Activated naive CD8-positive, alpha-beta T cell treated with anti-CD3 and anti-CD28 coated beads, Interleukin-2, amount 10 ng/mL, durations not matched to agents 7 days and 5 days (primary cell): ENCODE results near the gene ESYT3. TPM values are rescaled to one million over a fixed set of nuclear protein-coding genes. Genes with fewer than 3 reads are reported as not detected.
"Not testable (repeated sequence)": the region's sequence is repeated elsewhere in the genome, so short reads cannot be mapped to it uniquely, and the experiment has no call there.

Experiments used
- ATAC-seq: fragments of 150-1000 bp; cut with Tn5 transposase; one replicate; pipeline ENCODE4 v1.10.0; 2021; ENCODE audit warnings: low read depth, moderate library complexity
- POLR2A ChIA-PET: fragments of 350-600 bp; sonication (Branson Sonifier 250); formaldehyde crosslinking; loops from one replicate; lab custom pipeline; 2021; ENCODE audit warnings: antibody characterized with exemption; lab: Charles Lee
- DNase-seq: peaks from one replicate; pipeline ENCODE4 v3.0.0; 2021
- H3K27ac Mint-ChIP-seq: one replicate; pipeline ENCODE4 v1.8.0; 2022; ENCODE audit warnings: mild to moderate bottlenecking, mixed read lengths
- H3K27me3 Mint-ChIP-seq: one replicate; pipeline ENCODE4 v1.8.0; 2022; ENCODE audit warnings: mild to moderate bottlenecking, moderate library complexity, mixed read lengths
- H3K36me3 Mint-ChIP-seq: one replicate; pipeline ENCODE4 v1.8.0; 2021; ENCODE audit warnings: mild to moderate bottlenecking, mixed read lengths
- H3K4me1 Mint-ChIP-seq: one replicate; pipeline ENCODE4 v1.8.0; 2021; ENCODE audit warnings: mixed read lengths
- H3K4me3 Mint-ChIP-seq: one replicate; pipeline ENCODE4 v1.8.0; 2022; ENCODE audit warnings: mild to moderate bottlenecking, moderate library complexity, mixed read lengths
- H3K9me3 Mint-ChIP-seq: one replicate; pipeline ENCODE4 v1.8.0; 2021; ENCODE audit warnings: mixed read lengths
- total RNA-seq, 2 experiments: library from RNA; stranded (reverse); gene quantifications; one replicate each; pipeline ENCODE4 v1.2.3, GENCODE V29; 2021

The ESYT3 gene
- total RNA-seq, 2 experiments from 2014 or later: 0.19 to 0.26 TPM

- H3K4me3 Mint-ChIP-seq, DNase-seq, H3K36me3 Mint-ChIP-seq, H3K4me1 Mint-ChIP-seq, ATAC-seq, POLR2A ChIA-PET, H3K27ac Mint-ChIP-seq: not testable (repeated sequence)
- Mint-ChIP-seq H3K27me3 (peaks cover 11% of the 10 kb centered on the region), H3K9me3 (peaks cover 31% of the 10 kb centered on the region)
Observed at GRCh38 chr3:138486580-138486979, 52.2 kb downstream of the ESYT3 start.

DNA sequence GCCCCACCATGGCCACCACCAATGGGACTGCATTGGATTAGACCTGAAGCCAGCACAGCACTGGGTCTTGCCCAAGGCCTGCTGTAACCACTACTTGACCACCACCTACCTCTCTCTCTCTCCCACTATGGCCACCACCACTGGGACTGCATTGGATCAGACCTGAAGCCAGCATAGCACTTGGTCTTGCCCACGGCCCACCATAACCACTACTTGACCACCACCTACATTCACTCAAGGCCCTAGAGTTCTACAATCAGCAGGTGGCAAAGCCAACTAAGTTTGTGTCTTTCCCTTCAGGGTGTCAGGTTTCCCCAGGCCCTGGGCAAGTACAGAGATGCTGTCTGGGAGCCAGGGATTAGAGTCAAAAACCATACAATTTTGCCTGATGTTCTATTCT lies 57.6 kb downstream of the ESYT3 start:
- H3K27ac Mint-ChIP-seq: no peak overlapping the region
- POLR2A ChIA-PET: no interaction called here
- H3K9me3 Mint-ChIP-seq: peaks cover 21% of the 10 kb centered on the region
- DNase-seq (no peak), ATAC-seq (no peak)
- H3K4me3 Mint-ChIP-seq: no peak overlapping the region
- H3K36me3 Mint-ChIP-seq: peaks cover 18% of the 10 kb centered on the region
- peaks cover 2% of the 10 kb centered on the region for H3K4me1 Mint-ChIP-seq
- H3K27me3 Mint-ChIP-seq: peaks cover 5% of the 10 kb centered on the region

GRCh38 chr3:138492980-138493675 lies 58.7 kb downstream of the ESYT3 start:
- H3K36me3 Mint-ChIP-seq: peaks cover 16% of the 10 kb centered on the region
- DNase-seq (no peak), ATAC-seq (no peak)
- no peak overlapping the region for H3K4me3 Mint-ChIP-seq
- POLR2A ChIA-PET: no interaction called here
- H3K27me3 Mint-ChIP-seq: peaks cover 3% of the 10 kb centered on the region
- H3K4me1 Mint-ChIP-seq: peaks cover 2% of the 10 kb centered on the region
- no peak overlapping the region for H3K27ac Mint-ChIP-seq
- H3K9me3 Mint-ChIP-seq: peaks cover 12% of the 10 kb centered on the region

DNA sequence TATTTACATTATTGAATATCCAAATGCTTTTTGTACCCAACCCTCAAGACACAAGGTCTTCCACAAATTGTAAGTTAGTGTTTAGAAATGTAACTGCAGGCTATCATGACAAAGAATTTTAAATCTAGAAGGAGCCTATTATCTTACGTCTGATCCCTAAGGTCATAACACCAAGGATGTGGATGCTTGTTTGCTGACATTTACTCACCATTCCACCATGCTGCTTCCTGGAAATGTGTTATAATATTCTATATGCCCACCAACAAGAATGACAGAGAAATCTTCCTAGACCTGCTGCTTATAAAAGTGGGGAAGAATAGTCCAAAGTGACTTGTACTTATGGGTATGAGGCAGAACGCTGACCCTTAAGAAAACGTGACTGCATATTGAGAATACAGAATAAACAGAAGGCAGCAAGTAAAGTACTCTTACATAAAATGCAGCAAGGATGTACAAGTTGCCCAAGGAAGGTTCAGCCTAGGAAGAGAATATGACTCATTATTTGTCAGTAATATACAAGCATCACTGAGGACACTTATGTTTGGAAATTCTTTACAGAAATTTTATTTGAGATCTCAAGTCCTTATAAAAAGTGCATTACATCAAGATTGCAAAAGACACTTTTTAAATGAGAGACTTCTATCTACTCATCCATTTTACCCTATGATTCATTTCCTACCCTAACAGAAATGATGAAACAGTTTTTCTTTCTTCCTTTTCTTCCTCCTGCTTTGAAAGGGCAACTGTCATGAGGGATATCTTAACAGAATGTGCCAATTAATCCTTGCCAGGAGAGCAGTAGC lies 59.6 kb downstream of the ESYT3 start:
- ATAC-seq (no peak), DNase-seq (no peak)
- peaks cover 8% of the 10 kb centered on the region for H3K9me3 Mint-ChIP-seq
- H3K36me3 Mint-ChIP-seq: peaks cover 14% of the 10 kb centered on the region
- H3K27me3 Mint-ChIP-seq: peaks cover 3% of the 10 kb centered on the region
- H3K27ac Mint-ChIP-seq: no peak overlapping the region
- no peak overlapping the region for H3K4me3 Mint-ChIP-seq
- H3K4me1 Mint-ChIP-seq: peaks cover 2% of the 10 kb centered on the region
- POLR2A ChIA-PET: no interaction called here

DNA sequence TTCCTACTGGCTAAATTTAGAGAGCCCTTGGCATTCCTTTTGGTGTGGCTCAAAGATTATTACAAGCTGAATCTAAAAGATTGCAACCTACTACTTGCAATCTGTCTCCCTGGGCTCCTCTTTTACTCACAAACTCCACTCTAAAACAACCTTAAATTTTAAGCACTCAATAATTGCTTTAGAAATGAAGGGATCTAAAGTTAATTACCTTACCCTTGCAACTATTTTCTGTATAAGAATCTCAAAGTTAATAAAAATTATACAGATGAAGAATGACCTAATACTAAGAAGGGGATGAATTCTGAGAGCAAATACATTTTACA lies 60.2 kb downstream of the ESYT3 start:
- H3K36me3 Mint-ChIP-seq: peaks cover 15% of the 10 kb centered on the region
- DNase-seq (no peak), ATAC-seq (no peak)
- POLR2A ChIA-PET: no interaction called here
- H3K27ac Mint-ChIP-seq: no peak overlapping the region
- peaks cover 2% of the 10 kb centered on the region for H3K4me1 Mint-ChIP-seq
- H3K4me3 Mint-ChIP-seq: no peak overlapping the region
- peaks cover 5% of the 10 kb centered on the region for H3K9me3 Mint-ChIP-seq
- H3K27me3 Mint-ChIP-seq: peaks cover 3% of the 10 kb centered on the region

GRCh38 chr3:138495638-138496037 lies 61.2 kb downstream of the ESYT3 start:
- H3K27me3 Mint-ChIP-seq, H3K4me1 Mint-ChIP-seq, ATAC-seq, DNase-seq, H3K27ac Mint-ChIP-seq, H3K9me3 Mint-ChIP-seq, H3K4me3 Mint-ChIP-seq, POLR2A ChIA-PET: not testable (repeated sequence)
- H3K36me3 Mint-ChIP-seq: peaks cover 19% of the 10 kb centered on the region

- no peak overlapping the region for H3K27ac Mint-ChIP-seq
- H3K27me3 Mint-ChIP-seq: no peaks in the 10 kb centered on the region
- POLR2A ChIA-PET: no interaction called here
- H3K4me1 Mint-ChIP-seq: peaks cover 2% of the 10 kb centered on the region
- ATAC-seq (no peak), DNase-seq (no peak)
- peaks cover 2% of the 10 kb centered on the region for H3K9me3 Mint-ChIP-seq
- H3K36me3 Mint-ChIP-seq: peaks cover 17% of the 10 kb centered on the region
- H3K4me3 Mint-ChIP-seq: no peak overlapping the region
Observed at GRCh38 chr3:138496436-138496835, 62.0 kb downstream of the ESYT3 start.

DNA sequence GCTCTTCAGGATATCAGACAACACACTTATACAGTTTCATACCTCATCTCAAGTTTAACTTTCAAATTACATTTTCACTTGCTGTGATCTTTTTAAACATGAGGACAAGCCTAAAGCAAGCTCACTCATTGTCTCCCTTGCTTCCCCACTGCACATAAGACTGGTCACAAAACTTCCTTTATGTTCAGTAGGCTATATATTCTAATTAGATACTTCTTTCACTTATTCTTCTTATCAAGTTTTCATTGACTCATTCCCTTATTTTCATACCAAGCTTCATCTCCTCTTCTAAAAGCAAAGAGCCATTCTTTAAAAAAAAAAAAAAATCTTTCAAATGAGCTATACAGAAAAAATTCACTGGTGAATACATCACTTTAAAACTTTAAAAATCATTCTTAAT lies 62.6 kb downstream of the ESYT3 start:
- POLR2A ChIA-PET: no interaction called here
- DNase-seq: no peak

DNA sequence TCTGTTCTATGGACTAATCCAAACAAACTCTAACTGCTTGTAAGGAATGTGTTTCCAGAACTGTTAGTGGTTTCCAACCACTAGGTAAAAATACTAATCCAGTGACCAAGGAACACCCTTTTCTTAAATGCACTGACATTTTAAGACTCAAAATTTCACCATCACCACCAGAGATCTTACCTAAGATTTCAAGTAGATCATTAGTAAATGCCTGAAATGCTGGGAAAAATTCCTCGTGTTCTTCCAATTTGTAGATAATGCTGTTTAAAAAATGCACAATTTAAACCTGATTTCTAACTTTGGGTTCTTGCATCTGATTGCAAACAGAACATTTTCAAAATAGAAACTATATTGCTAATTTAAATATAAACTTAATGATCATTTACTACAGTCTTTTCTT lies 63.4 kb downstream of the ESYT3 start:
- no peaks in the 10 kb centered on the region for H3K27me3 Mint-ChIP-seq
- no peak for ATAC-seq
- H3K4me3 Mint-ChIP-seq: no peak overlapping the region
- peaks cover 2% of the 10 kb centered on the region for H3K4me1 Mint-ChIP-seq
- DNase-seq: no peak
- H3K27ac Mint-ChIP-seq: no peak overlapping the region
- peaks cover 17% of the 10 kb centered on the region for H3K36me3 Mint-ChIP-seq
- H3K9me3 Mint-ChIP-seq: peaks cover 1% of the 10 kb centered on the region
- POLR2A ChIA-PET: no interaction called here

More for the DNA sequence above, 62.6 kb downstream of the ESYT3 start:
- Mint-ChIP-seq H3K27me3 (no peaks in the 10 kb centered on the region), H3K27ac (no peak overlapping the region), H3K36me3 (peaks cover 16% of the 10 kb centered on the region), H3K4me1 (peaks cover 2% of the 10 kb centered on the region), H3K9me3 (peaks cover 1% of the 10 kb centered on the region), H3K4me3 (no peak overlapping the region)
- ATAC-seq: no peak

- DNase-seq (no peak), ATAC-seq (no peak)
- Mint-ChIP-seq H3K9me3 (no peaks in the 10 kb centered on the region), H3K36me3 (peaks cover 11% of the 10 kb centered on the region), H3K4me3 (no peak overlapping the region), H3K27ac (no peak overlapping the region), H3K4me1 (peaks cover 2% of the 10 kb centered on the region), H3K27me3 (no peaks in the 10 kb centered on the region)
- POLR2A ChIA-PET: no interaction called here
Observed at GRCh38 chr3:138498991-138499390, 64.6 kb downstream of the ESYT3 start.

DNA sequence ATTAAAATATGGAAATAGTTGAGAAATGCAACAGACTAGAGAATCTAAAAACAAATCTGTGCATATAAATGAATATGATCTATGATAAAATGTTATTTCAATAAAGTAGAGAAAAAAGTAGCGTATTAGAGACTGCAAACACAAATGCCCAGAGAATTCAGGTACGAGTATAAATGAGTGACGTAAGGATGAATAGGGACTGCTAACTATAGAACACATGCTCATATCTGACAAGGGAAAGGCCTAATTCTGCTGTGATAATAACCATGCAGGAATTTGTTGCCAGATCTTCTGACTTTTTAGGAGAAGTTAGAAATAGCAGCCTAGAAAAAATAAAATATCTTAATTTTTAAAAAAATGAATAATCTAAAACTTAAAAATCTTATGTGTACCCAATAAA lies 73.1 kb downstream of the ESYT3 start:
- Mint-ChIP-seq H3K9me3 (no peaks in the 10 kb centered on the region), H3K27ac (no peak overlapping the region), H3K4me3 (no peak overlapping the region), H3K27me3 (no peaks in the 10 kb centered on the region), H3K36me3 (peaks cover 18% of the 10 kb centered on the region), H3K4me1 (no peaks in the 10 kb centered on the region)
- ATAC-seq (no peak), DNase-seq (no peak)
- POLR2A ChIA-PET: interaction anchor here (0.5 kb wide), 1 partner anchor 334 kb away, joined by 3 read pairs; no protein-coding TSS in a partner anchor

DNA sequence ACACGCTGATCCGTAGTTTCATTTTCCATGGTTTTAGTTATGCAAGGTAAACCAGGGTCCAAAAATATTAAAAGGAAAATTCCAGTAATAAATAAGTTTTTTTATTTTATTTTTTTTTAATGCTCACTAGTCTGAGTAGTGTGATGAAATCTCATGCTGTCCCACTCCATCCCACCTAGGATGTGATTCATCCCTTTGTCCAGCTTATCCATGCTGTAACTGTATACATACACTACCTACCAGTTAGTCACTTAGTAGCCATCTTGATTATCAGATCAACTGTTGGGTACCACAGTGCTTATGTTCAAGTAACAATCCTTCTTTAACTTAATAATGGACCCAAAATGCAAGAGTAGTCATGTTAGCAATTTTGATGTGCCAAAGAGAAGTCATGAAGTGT lies 75.2 kb downstream of the ESYT3 start:
- Mint-ChIP-seq H3K27me3 (no peaks in the 10 kb centered on the region), H3K36me3 (peaks cover 17% of the 10 kb centered on the region), H3K4me1 (peaks cover 11% of the 10 kb centered on the region), H3K4me3 (no peak overlapping the region), H3K27ac (no peak overlapping the region), H3K9me3 (no peaks in the 10 kb centered on the region)
- ATAC-seq: no peak
- no peak for DNase-seq
- POLR2A ChIA-PET: no interaction called here

DNA sequence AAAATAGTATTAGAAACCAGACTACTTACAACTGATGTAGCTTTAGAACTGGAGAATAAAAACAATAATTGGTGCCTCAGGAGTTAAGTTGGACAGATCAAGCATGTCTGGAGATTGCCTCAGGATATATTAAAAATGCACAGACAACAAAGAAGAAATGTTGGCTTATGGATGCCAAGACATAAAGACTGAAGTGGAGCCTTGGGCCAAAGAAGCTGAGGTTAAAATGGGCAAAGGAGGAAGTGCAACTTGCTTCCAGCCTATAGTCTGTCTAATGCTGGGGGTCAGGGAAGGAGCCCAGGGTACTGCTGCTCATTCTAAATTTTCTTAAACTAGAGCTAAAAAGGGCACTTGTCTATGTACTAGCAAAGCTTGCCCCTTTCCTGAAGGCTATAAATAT lies 77.5 kb downstream of the ESYT3 start:
- Mint-ChIP-seq H3K4me3 (no peak overlapping the region), H3K27ac (no peak overlapping the region), H3K36me3 (peaks cover 30% of the 10 kb centered on the region), H3K4me1 (peaks cover 11% of the 10 kb centered on the region), H3K9me3 (peaks cover 5% of the 10 kb centered on the region), H3K27me3 (no peaks in the 10 kb centered on the region)
- no peak for DNase-seq
- POLR2A ChIA-PET: no interaction called here
- ATAC-seq: no peak
